Measurements from ENCODE around the gene RCCD1. TPM values are rescaled to one million over a fixed set of nuclear protein-coding genes. Genes with fewer than 3 reads are reported as not detected.

The RCCD1 gene
- total RNA-seq, 4 donors from 2014 or later, result 12.9 to 25.4 (median 17.9) TPM

GRCh38 chr15:90955624-90956273, 1.1 kb downstream of the RCCD1 start:
- Histone ChIP-seq H3K4me1 (peaks cover 42% of the 10 kb centered on the region), H3K36me3 (peaks cover 34% of the 10 kb centered on the region), H3K27me3 (no peaks in the 10 kb centered on the region), H3K27ac (no peak overlapping the region), H3K4me3 (peak overlapping the region; percentile 72), H3K9me3 (no peaks in the 10 kb centered on the region)
- WGBS, result 74% methylated on average over 16 of the region's 20 CpGs
- no peak for DNase-seq (ENCODE audit: low spot score in 2 of 2)
- TF ChIP-seq POLR2AphosphoS5 (IDR thresholded peaks at IDR 0.05) (no peak), CTCF (IDR thresholded peaks at IDR 0.05) (no peak), EP300 (IDR thresholded peaks at IDR 0.05) (no peak), POLR2A (IDR thresholded peaks at IDR 0.05) (no peak)

GRCh38 chr15:90956274-90957030, 1.8 kb downstream of the RCCD1 start:
- Histone ChIP-seq H3K27ac (peak overlapping the region; percentile 40), H3K4me3 (peak overlapping the region; percentile 72), H3K27me3 (no peaks in the 10 kb centered on the region), H3K4me1 (peaks cover 42% of the 10 kb centered on the region), H3K9me3 (no peaks in the 10 kb centered on the region), H3K36me3 (peaks cover 34% of the 10 kb centered on the region)
- DNase-seq (ENCODE audit: low spot score in 2 of 2), result peak in 1 of 2 donors; percentile 82
- 3% methylated on average over 10 of the region's 56 CpGs for WGBS
- TF ChIP-seq EP300 (IDR thresholded peaks at IDR 0.05) (no peak), CTCF (IDR thresholded peaks at IDR 0.05) (peak; percentile 84 to 98)

- no peaks in the 10 kb centered on the region for H3K27me3 ChIP-seq
- H3K36me3 ChIP-seq, result peaks cover 34% of the 10 kb centered on the region
- peak overlapping the region; percentile 40 for H3K27ac ChIP-seq
- H3K9me3 ChIP-seq, result no peaks in the 10 kb centered on the region
- TF ChIP-seq POLR2A (IDR thresholded peaks at IDR 0.05) (no peak), POLR2AphosphoS5 (IDR thresholded peaks at IDR 0.05) (no peak), CTCF (IDR thresholded peaks at IDR 0.05) (no peak), EP300 (IDR thresholded peaks at IDR 0.05) (no peak)
- peak overlapping the region; percentile 72 for H3K4me3 ChIP-seq
- no peak for DNase-seq (ENCODE audit: low spot score in 2 of 2)
- H3K4me1 ChIP-seq, result peaks cover 42% of the 10 kb centered on the region
- 38% methylated on average over 11 of the region's 63 CpGs for WGBS
Measured at GRCh38 chr15:90957031-90957790, 2.5 kb downstream of the RCCD1 start.

- H3K27me3 ChIP-seq, result no peaks in the 10 kb centered on the region
- H3K4me1 ChIP-seq, result peaks cover 42% of the 10 kb centered on the region
- peaks cover 32% of the 10 kb centered on the region for H3K36me3 ChIP-seq
- H3K4me3 ChIP-seq, result peak overlapping the region; percentile 72
- no peak overlapping the region for H3K27ac ChIP-seq
- no peaks in the 10 kb centered on the region for H3K9me3 ChIP-seq
- WGBS, result 70% methylated on average over 6 of the region's 6 CpGs
- TF ChIP-seq POLR2AphosphoS5 (IDR thresholded peaks at IDR 0.05), result no peak
- no peak for TF ChIP-seq POLR2A (IDR thresholded peaks at IDR 0.05)
- no peak for TF ChIP-seq CTCF (IDR thresholded peaks at IDR 0.05)
- no peak for TF ChIP-seq EP300 (IDR thresholded peaks at IDR 0.05)
- no peak for DNase-seq (ENCODE audit: low spot score in 2 of 2)
Measured at GRCh38 chr15:90957791-90958190, 3.1 kb downstream of the RCCD1 start.

Measured in suprapubic skin (tissue), 4 donors.